Measurements from ENCODE around the gene TMEM61. TPM values are rescaled to one million over a fixed set of nuclear protein-coding genes. Genes with fewer than 3 reads are reported as not detected.

The TMEM61 gene
- total RNA-seq, 1 experiment from 2014 or later = 5.0 TPM

GRCh38 chr1:54972436-54972835 is 8.0 kb upstream of the TMEM61 start:
- Histone ChIP-seq H3F3A (ENCODE audit: insufficient read depth, low read depth) (peaks cover 34% of the 10 kb centered on the region), H3K4me3 (no peak overlapping the region), H3K9me2 (ENCODE audit: insufficient read depth) (no peaks in the 10 kb centered on the region), H3K4me1 (replicated peaks; ENCODE audit: insufficient read depth) (peaks cover 68% of the 10 kb centered on the region), H3K4me2 (no peak overlapping the region), H3K79me2 (ENCODE audit: low read depth) (no peaks in the 10 kb centered on the region), H3K27me3 (ENCODE audit: insufficient read depth, low read depth) (no peaks in the 10 kb centered on the region), H3K27ac (no peak overlapping the region), H3K36me3 (ENCODE audit: low read depth) (no peaks in the 10 kb centered on the region), H4K20me1 (ENCODE audit: insufficient read depth) (no peaks in the 10 kb centered on the region), H2AFZ (no peak overlapping the region), H3K9me3 (ENCODE audit: insufficient read depth, low read depth) (no peaks in the 10 kb centered on the region)
- DNase-seq = no peak
- ChIA-PET POLR2A (ENCODE audit: unreplicated experiment) (no interaction called here), CTCF (interaction anchor here (1.2 kb wide), 1 partner anchor 50 kb away, joined by 3 read pairs; no protein-coding TSS in a partner anchor)
- TF ChIP-seq CTCF (conservative IDR thresholded peaks at IDR 0.05) (no peak), EZH2 (IDR thresholded peaks at IDR 0.05; ENCODE audit: low read depth) (no peak)
- BruUV-seq (replicated peaks) = no TSS peak
- intact Hi-C loops (cut with micrococcal nuclease; ENCODE audit: unreplicated experiment) = loop anchor here (2.0 kb wide), 1 partner anchor 18 kb away; no protein-coding TSS in a partner anchor

- Histone ChIP-seq H3K9me3 (ENCODE audit: insufficient read depth, low read depth) (no peaks in the 10 kb centered on the region), H4K20me1 (ENCODE audit: insufficient read depth) (no peaks in the 10 kb centered on the region), H3K4me2 (0 out of 2 replicates have a peak overlapping the region, but pooled peaks have one; percentile 7), H3K27ac (no peak overlapping the region), H3K4me3 (no peak overlapping the region), H3K4me1 (replicated peaks; ENCODE audit: insufficient read depth) (peaks cover 72% of the 10 kb centered on the region), H2AFZ (no peak overlapping the region), H3K36me3 (ENCODE audit: low read depth) (no peaks in the 10 kb centered on the region), H3K27me3 (ENCODE audit: insufficient read depth, low read depth) (no peaks in the 10 kb centered on the region), H3F3A (ENCODE audit: insufficient read depth, low read depth) (peaks cover 43% of the 10 kb centered on the region), H3K9me2 (ENCODE audit: insufficient read depth) (no peaks in the 10 kb centered on the region), H3K79me2 (ENCODE audit: low read depth) (no peaks in the 10 kb centered on the region)
- no peak for DNase-seq
- ChIA-PET CTCF (interaction anchor here (0.6 kb wide), 1 partner anchor 465 kb away, joined by 3 read pairs; no protein-coding TSS in a partner anchor), POLR2A (ENCODE audit: unreplicated experiment) (interaction anchor here (0.6 kb wide), 1 partner anchor 12 kb away, joined by 4 read pairs; no protein-coding TSS in a partner anchor)
- BruUV-seq (replicated peaks) = no TSS peak
- intact Hi-C loops (cut with micrococcal nuclease; ENCODE audit: unreplicated experiment) = loop anchor here (2.0 kb wide), 1 partner anchor 17 kb away; no protein-coding TSS in a partner anchor
- TF ChIP-seq CTCF (conservative IDR thresholded peaks at IDR 0.05) (peak; percentile 56; the same call in 1 of the 2 replicates), EZH2 (IDR thresholded peaks at IDR 0.05; ENCODE audit: low read depth) (no peak)
These were observed 7.1 kb upstream of the TMEM61 start for GRCh38 chr1:54973205-54973921.

- BruUV-seq (replicated peaks) = no TSS peak
- H3K27ac ChIP-seq = no peak overlapping the region
- H3K9me2 ChIP-seq (ENCODE audit: insufficient read depth) = no peaks in the 10 kb centered on the region
- no peaks in the 10 kb centered on the region for H3K9me3 ChIP-seq (ENCODE audit: insufficient read depth, low read depth)
- ChIA-PET POLR2A (ENCODE audit: unreplicated experiment) (interaction anchor here (0.7 kb wide), 1 partner anchor 486 kb away, joined by 3 read pairs; no protein-coding TSS in a partner anchor), CTCF (no interaction called here)
- H3F3A ChIP-seq (ENCODE audit: insufficient read depth, low read depth) = peaks cover 38% of the 10 kb centered on the region
- H3K4me2 ChIP-seq = peak overlapping the region; percentile 44; the same call in 1 of the 2 replicates
- no peaks in the 10 kb centered on the region for H3K79me2 ChIP-seq (ENCODE audit: low read depth)
- H2AFZ ChIP-seq = no peak overlapping the region
- no peaks in the 10 kb centered on the region for H3K36me3 ChIP-seq (ENCODE audit: low read depth)
- DNase-seq = peak in 1 of 2 experiments; percentile 59
- H4K20me1 ChIP-seq (ENCODE audit: insufficient read depth) = no peaks in the 10 kb centered on the region
- no peak overlapping the region for H3K4me3 ChIP-seq
- H3K4me1 ChIP-seq (replicated peaks; ENCODE audit: insufficient read depth) = peaks cover 79% of the 10 kb centered on the region
- TF ChIP-seq CTCF (conservative IDR thresholded peaks at IDR 0.05) (no peak), EZH2 (IDR thresholded peaks at IDR 0.05; ENCODE audit: low read depth) (no peak)
- H3K27me3 ChIP-seq (ENCODE audit: insufficient read depth, low read depth) = no peaks in the 10 kb centered on the region
- intact Hi-C loops (cut with micrococcal nuclease; ENCODE audit: unreplicated experiment) = no loop called here
These were observed 4.9 kb upstream of the TMEM61 start for GRCh38 chr1:54975356-54976108.
